Breast epithelium (tissue), 3 donors: Measurements from ENCODE around the gene VSIG8. TPM values are rescaled to one million over a fixed set of nuclear protein-coding genes. Genes with fewer than 3 reads are reported as not detected.

ENCODE experiments used
- total RNA-seq, 3 donors: library from RNA; depleted of rRNA; stranded (reverse); fragments of >200 nt; gene quantifications; one replicate each; pipeline ENCODE4 v1.1.0, GENCODE V29; 2016

Gene VSIG8
- total RNA-seq, 3 donors from 2014 or later: 0.15 to 0.16 TPM; not detected in 1

Other genes starting within 250 kb of the VSIG8 start
- gene CRP, start 148.1 kb downstream of the VSIG8 start, total RNA-seq: under 1 TPM in 2 of 3 donors, not detected in 1; 0.33 to 0.48 TPM
- gene DUSP23, start 81.7 kb downstream of the VSIG8 start, total RNA-seq: 100 to 1,000 TPM in 2 of 3 donors, 10 to 100 TPM in 1; 92.7 to 187 (median 147) TPM
- gene FCRL6, start 60.3 kb downstream of the VSIG8 start, total RNA-seq: 1 to 10 TPM in 1 of 3 donors, under 1 TPM in 2; 0.80 to 2.8 (median 0.98) TPM
- 10 to 100 TPM in 2 of 3 donors, 1 to 10 TPM in 1; 2.3 to 15.4 (median 12.3) TPM for gene SLAMF8, start 35.8 kb downstream of the VSIG8 start, total RNA-seq
- gene CFAP45, start 37.5 kb upstream of the VSIG8 start, total RNA-seq: 1 to 10 TPM in 2 of 3 donors, under 1 TPM in 1; 0.80 to 2.6 (median 2.6) TPM
- 100 to 1,000 TPM; 195 to 259 (median 231) TPM for gene TAGLN2, start 62.9 kb upstream of the VSIG8 start, total RNA-seq
- gene IGSF9, start 83.0 kb upstream of the VSIG8 start, total RNA-seq: 1 to 10 TPM in 2 of 3 donors, not detected in 1; 5.9 to 8.0 TPM
- not detected for gene SLAMF9, start 91.6 kb upstream of the VSIG8 start, total RNA-seq
- gene PIGM, start 169.3 kb upstream of the VSIG8 start, total RNA-seq: 1 to 10 TPM; 4.9 to 8.2 (median 5.1) TPM
- under 1 TPM in 1 of 3 donors, not detected in 2; 0.15 TPM for gene KCNJ10, start 207.5 kb upstream of the VSIG8 start, total RNA-seq
- not detected for gene KCNJ9, start 218.9 kb upstream of the VSIG8 start, total RNA-seq
- gene IGSF8, start 236.0 kb upstream of the VSIG8 start, total RNA-seq: 10 to 100 TPM; 21.0 to 35.7 (median 24.5) TPM